ENCODE measurements around the gene CDV3. TPM values are rescaled to one million over a fixed set of nuclear protein-coding genes. Genes with fewer than 3 reads are reported as not detected.

The CDV3 gene
- total and polyA plus RNA-seq, 9 of the 15 experiments (the other 6 are each of a cell fraction or from before 2014, with no cell fraction given) = 72.3 to 273 (median 116) TPM

DNA sequence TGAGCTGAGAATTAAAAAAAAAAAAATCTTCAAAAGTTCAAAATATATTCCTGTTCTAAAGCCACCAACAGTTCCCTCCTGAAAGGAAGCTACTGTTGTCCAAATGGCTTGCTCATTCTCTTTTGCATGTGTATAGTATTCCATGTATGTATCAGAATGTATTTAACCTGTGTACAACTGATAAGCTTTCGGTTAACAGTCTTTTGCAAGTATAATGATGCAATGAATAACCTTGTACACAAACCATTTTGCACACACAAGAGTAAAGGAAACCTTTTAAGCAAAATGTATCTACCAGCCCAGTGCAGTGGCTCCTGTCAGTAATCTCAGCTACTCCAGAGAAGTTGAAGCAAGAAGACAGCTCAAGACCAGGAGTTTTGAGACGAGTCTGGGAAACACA, 55.7 kb downstream of the CDV3 start (continued):
- no peak for TF ChIP-seq OTX1 (CRISPR knock-in tag; IDR thresholded peaks at IDR 0.05)
- TF ChIP-seq JUNB (CRISPR knock-in tag; conservative IDR thresholded peaks at IDR 0.05) = no peak
- no peak for TF ChIP-seq CREB3 (tag; conservative IDR thresholded peaks at IDR 0.05; ENCODE audit: low read depth)
- no peak for TF ChIP-seq PKNOX1 (IDR thresholded peaks at IDR 0.05)
- TF ChIP-seq TEAD4 (IDR thresholded peaks at IDR 0.05; ENCODE audit: low read length) = 0 out of 2 replicates have a peak, but pooled peaks have one; percentile 26
- TF ChIP-seq TEAD4 (CRISPR knock-in tag; IDR thresholded peaks at IDR 0.05; ENCODE audit: borderline replicate concordance) = no peak
- TF ChIP-seq ZNF217 (CRISPR knock-in tag; IDR thresholded peaks at IDR 0.05) = no peak
- no peak for TF ChIP-seq EP400 (IDR thresholded peaks at IDR 0.05)
- no peak for TF ChIP-seq NBN (IDR thresholded peaks at IDR 0.05; ENCODE audit: low read depth)
- TF ChIP-seq DLX4 (CRISPR knock-in tag; IDR thresholded peaks at IDR 0.05) = no peak
- TF ChIP-seq BDP1 (IDR thresholded peaks at IDR 0.05; ENCODE audit: insufficient read depth, insufficient read length) = no peak
- no peak for TF ChIP-seq PHF20 (IDR thresholded peaks at IDR 0.05; ENCODE audit: partially characterized antibody)
- no peak for TF ChIP-seq BMI1 (IDR thresholded peaks at IDR 0.05; ENCODE audit: low read length)
- TF ChIP-seq TCF3 (CRISPR knock-in tag; IDR thresholded peaks at IDR 0.05) = peak; percentile 50
- TF ChIP-seq TCFL5 (CRISPR knock-in tag; conservative IDR thresholded peaks at IDR 0.05) = no peak
- peak; percentile 56 for TF ChIP-seq ATF7 (IDR thresholded peaks at IDR 0.05)
- no peak for TF ChIP-seq ARNT (IDR thresholded peaks at IDR 0.05)
- TF ChIP-seq, protein P1, sequence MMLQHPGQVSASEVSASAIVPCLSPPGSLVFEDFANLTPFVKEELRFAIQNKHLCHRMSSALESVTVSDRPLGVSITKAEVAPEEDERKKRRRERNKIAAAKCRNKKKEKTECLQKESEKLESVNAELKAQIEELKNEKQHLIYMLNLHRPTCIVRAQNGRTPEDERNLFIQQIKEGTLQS (IDR thresholded peaks at IDR 0.05) = peak; percentile 78
- TF ChIP-seq, protein P1 (CRISPR knock-in tag; conservative IDR thresholded peaks at IDR 0.05) = no peak
- TF ChIP-seq E2F5 (CRISPR knock-in tag; IDR thresholded peaks at IDR 0.05) = no peak
- TF ChIP-seq E2F3 (CRISPR knock-in tag; IDR thresholded peaks at IDR 0.05) = no peak
- TF ChIP-seq GABPB1 (CRISPR knock-in tag; IDR thresholded peaks at IDR 0.05) = no peak
- TF ChIP-seq RAD51 (IDR thresholded peaks at IDR 0.05; ENCODE audit: borderline replicate concordance, low read depth) = no peak
- TF ChIP-seq ZNF398 (CRISPR knock-in tag; IDR thresholded peaks at IDR 0.05) = no peak
- no peak for TF ChIP-seq PURB (CRISPR knock-in tag; IDR thresholded peaks at IDR 0.05; ENCODE audit: low read depth)
- no peak for TF ChIP-seq ZNF384 (IDR thresholded peaks at IDR 0.05; ENCODE audit: low read depth, low read length)
- TF ChIP-seq EP300 (IDR thresholded peaks at IDR 0.05; ENCODE audit: low read length) = peak; percentile 48; the same call in 1 of the 2 replicates
